HL-60 (cell line): ENCODE data around the gene PYGB.

ENCODE experiments used
- CTCF ChIP-seq: IDR thresholded peaks from one replicate; pipeline ENCODE4 v1.5.1; 2011; ENCODE audit warnings: low read length, control low read depth, inconsistent platforms; ENCODE audit not compliant: insufficient read depth
- GABPA ChIP-seq: IDR thresholded peaks from 2 replicates; pipeline ENCODE4 v1.6.1; 2012; ENCODE audit warnings: low read depth
- POLR2AphosphoS5 ChIP-seq: IDR thresholded peaks from 2 replicates; pipeline ENCODE4 v1.6.1; 2012; ENCODE audit warnings: low read depth

- TF ChIP-seq CTCF (no peak), GABPA (no peak), POLR2AphosphoS5 (no peak)
These were observed 2.6 kb downstream of the PYGB start for GRCh38 chr20:25250508-25250907.
